Astrocyte (in vitro differentiated cells and primary cell): Measurements from ENCODE around the gene CATSPER2.
"Not testable (repeated sequence)": the region's sequence is repeated elsewhere in the genome, so short reads cannot be mapped to it uniquely, and the experiment has no call there.

Source experiments
- CTCF ChIP-seq: IDR thresholded peaks from 2 replicates; pipeline ENCODE4 v1.5.1; 2011; ENCODE audit warnings: low read depth, mild to moderate bottlenecking, inconsistent platforms, low read length, moderate library complexity; ENCODE audit not compliant: insufficient read depth
- EZH2 ChIP-seq: IDR thresholded peaks from 2 replicates; pipeline ENCODE4 v1.6.1; 2012; ENCODE audit warnings: mild to moderate bottlenecking, low read length, inconsistent platforms; ENCODE audit not compliant: insufficient read depth

DNA sequence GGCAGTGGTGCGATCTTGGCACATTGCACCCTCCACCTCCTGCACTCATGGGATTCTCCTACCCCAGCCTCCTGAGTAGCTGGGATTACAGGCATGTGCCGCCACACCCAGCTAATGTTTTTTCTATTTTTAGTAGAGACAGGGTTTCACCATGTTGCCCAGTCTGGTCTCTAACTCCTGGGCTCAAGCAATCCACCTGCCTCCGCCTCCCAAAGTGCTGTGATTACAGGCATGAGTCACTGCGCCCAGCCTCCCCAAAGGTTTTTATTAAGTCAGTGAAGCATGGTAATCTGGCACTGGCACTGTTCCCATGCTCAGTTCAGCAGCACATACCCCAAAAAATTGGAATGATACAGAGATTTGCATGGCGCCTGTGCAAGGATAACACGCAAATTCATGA is 46.4 kb downstream of the CATSPER2 start:
- not testable (repeated sequence) for TF ChIP-seq CTCF, EZH2
